Endothelial cell of umbilical vein (primary cell): ENCODE measurements around the gene GPRIN2. TPM values are rescaled to one million over a fixed set of nuclear protein-coding genes. Genes with fewer than 3 reads are reported as not detected.

Experiments used
- BruUV-seq: library from RNA; stranded (reverse); fragments of 400-500 nt; replicated peaks from 2 replicates; lab custom pipeline; 2021; lab: Mats Ljungman, UMichigan
- CTCF ChIA-PET: fragments of 300-600, 350-600 bp; sonication (Branson Sonifier 250); formaldehyde crosslinking; loops from one replicate; lab custom pipeline; 2021; ENCODE audit warnings: antibody characterized with exemption, inconsistent platforms; lab: Charles Lee
- POLR2A ChIA-PET: fragments of 300-600, 350-600 bp; sonication (Branson Sonifier 250); formaldehyde crosslinking; loops from one replicate; lab custom pipeline; 2021; ENCODE audit warnings: antibody characterized with exemption, inconsistent platforms; lab: Charles Lee
- DNase-seq: peaks from one replicate; pipeline ENCODE4 v3.0.0-alpha.2; 2011; ENCODE audit warnings: low read depth, low spot score
- FAIRE-seq: peaks from 2 replicates; lab custom pipeline; 2011; peaks lifted over from hg19 to GRCh38; lab: Jason Lieb, UNC
- H2AFZ ChIP-seq: 2 replicates; pipeline ENCODE4 v1.6.0; 2012; ENCODE audit warnings: low read depth, low read length, control low read depth, inconsistent platforms
- H3K27ac ChIP-seq: 2 replicates; pipeline ENCODE4 v1.5.1; 2011; ENCODE audit warnings: low read depth, mild to moderate bottlenecking, control low read depth, low read length, moderate library complexity; ENCODE audit not compliant: insufficient read depth
- H3K27me3 ChIP-seq, 2 experiments: 2 replicates each; pipeline versions ENCODE4 v1.6.0 to v1.6.1; 2011; ENCODE audit warnings: low read length in 2 of 2, mixed read lengths in 1 of 2; ENCODE audit not compliant: control insufficient read depth in 2 of 2, insufficient read depth in 2 of 2
- H3K36me3 ChIP-seq, 2 experiments: 2 replicates in 1 of 2; 3 replicates in 1 of 2; pipeline ENCODE4 v1.5.1; 2011; ENCODE audit warnings: low read length in 2 of 2, mild to moderate bottlenecking in 1 of 2, moderate library complexity in 1 of 2; ENCODE audit not compliant: control insufficient read depth in 2 of 2, insufficient read depth in 2 of 2; ENCODE audit errors: extremely low read depth in 1 of 2
- H3K4me1 ChIP-seq: 3 replicates; pipeline ENCODE4 v1.5.1; 2011; ENCODE audit warnings: mild to moderate bottlenecking, low read length; ENCODE audit not compliant: control insufficient read depth, insufficient read depth; ENCODE audit errors: extremely low read depth
- H3K4me2 ChIP-seq: 2 replicates; pipeline ENCODE4 v1.6.1; 2011; ENCODE audit warnings: low read length, control low read depth, mixed read lengths; ENCODE audit not compliant: insufficient read depth
- H3K4me3 ChIP-seq, 3 experiments: fragments of 200-600 bp in 1 of 3; sonication (generic), shearing (Covaris generic) in 1 of 3; replicated peaks in 1 of 3; 2 replicates each; pipeline ENCODE4 v1.5.1; 2011 to 2016; ENCODE audit warnings: control low read depth in 3 of 3, low read length in 3 of 3, mild to moderate bottlenecking in 2 of 3, inconsistent platforms in 1 of 3, low read depth in 1 of 3, moderate library complexity in 1 of 3; ENCODE audit not compliant: insufficient read depth in 1 of 3
- H3K79me2 ChIP-seq: 2 replicates; pipeline ENCODE4 v1.6.0; 2012; ENCODE audit warnings: low read length, inconsistent platforms; ENCODE audit not compliant: control insufficient read depth, insufficient read depth
- H3K9ac ChIP-seq: replicated peaks from 2 replicates; pipeline ENCODE3; 2011; ENCODE audit warnings: low read length, control low read depth; ENCODE audit not compliant: insufficient read depth; ENCODE audit errors: extremely low read depth
- H3K9me1 ChIP-seq: replicated peaks from 3 replicates; pipeline ENCODE4 v1.6.0; 2011; ENCODE audit warnings: mild to moderate bottlenecking, low read length; ENCODE audit not compliant: control insufficient read depth, insufficient read depth; ENCODE audit errors: extremely low read depth
- H3K9me3 ChIP-seq: replicated peaks from 2 replicates; pipeline ENCODE4 v1.5.1; 2012; ENCODE audit warnings: low read length, inconsistent platforms; ENCODE audit not compliant: control insufficient read depth, insufficient read depth
- H4K20me1 ChIP-seq: replicated peaks from 2 replicates; pipeline ENCODE3; 2011; ENCODE audit warnings: mild to moderate bottlenecking, low read length; ENCODE audit not compliant: control insufficient read depth, insufficient read depth; ENCODE audit errors: extremely low read depth
- EZH2 ChIP-seq: IDR thresholded peaks from 2 replicates; pipeline ENCODE4 v1.6.1; 2012; ENCODE audit warnings: borderline replicate concordance, low read depth, mild to moderate bottlenecking, moderate library complexity, low read length, inconsistent platforms; ENCODE audit not compliant: severe bottlenecking
- FOS ChIP-seq: IDR thresholded peaks from 2 replicates; pipeline ENCODE4 v1.6.1; 2011; ENCODE audit warnings: mild to moderate bottlenecking, low read length, moderate library complexity, borderline replicate concordance; ENCODE audit not compliant: insufficient read depth
- GATA2 ChIP-seq: IDR thresholded peaks from 2 replicates; pipeline ENCODE4 v1.7.0; 2011; ENCODE audit warnings: low read depth, mild to moderate bottlenecking, moderate library complexity, mixed read lengths, low read length; ENCODE audit not compliant: insufficient read length, insufficient read depth
- JUN ChIP-seq: IDR thresholded peaks from 2 replicates; pipeline ENCODE4 v1.6.1; 2011; ENCODE audit warnings: borderline replicate concordance, low read depth; ENCODE audit not compliant: insufficient read length, insufficient read depth
- MYC ChIP-seq: IDR thresholded peaks from one replicate; pipeline ENCODE4 v1.6.1; 2011; ENCODE audit warnings: mild to moderate bottlenecking, low read depth, low read length
- POLR2A ChIP-seq: IDR thresholded peaks from 2 replicates; pipeline ENCODE4 v1.6.1; 2012; ENCODE audit warnings: low read depth, mild to moderate bottlenecking, control low read depth, low read length
- POLR2AphosphoS5 ChIP-seq: IDR thresholded peaks from 2 replicates; pipeline ENCODE4 v1.6.1; 2012; ENCODE audit warnings: low read depth, mild to moderate bottlenecking, control low read depth, low read length, moderate library complexity; ENCODE audit not compliant: insufficient read depth
- dilution Hi-C: fragments of 300-500 bp; cut with MboI; formaldehyde crosslinking; loops from one replicate; pipeline ENCODE4 v1.15.0; 2019; ENCODE audit warnings: low sequenced_read_pairs; ENCODE audit not compliant: extremely low pct_ligation_motif_present
- intact Hi-C: fragments of 100-400 bp; cut with micrococcal nuclease; formaldehyde crosslinking; loops from one replicate; pipeline ENCODE4 v1.10.0; 2022
- polyA plus RNA-seq, 4 experiments: library from polyadenylated mRNA; depleted of rRNA in 3 of 4; stranded (reverse) in 3 of 4; unstranded in 1 of 4; fragments of >200 nt; gene quantifications; 2 replicates each; pipeline versions ENCODE4 v1.2.1 to v1.2.3, GENCODE V29; 2011 to 2012; ENCODE audit warnings: missing spikeins in 1 of 4
- total RNA-seq: library from RNA; stranded (reverse); gene quantifications from 2 replicates; pipeline ENCODE4 v1.2.3, GENCODE V29; 2021
- TF ChIP-seq, protein P1 (sequence below), 2 donors: IDR thresholded peaks; 1 replicate in 1 of 2; 2 replicates in 1 of 2; pipeline ENCODE4 v1.5.1; 2011; ENCODE audit warnings: low read length in 2 of 2, mild to moderate bottlenecking in 2 of 2, moderate library complexity in 2 of 2, control low read depth in 1 of 2, inconsistent platforms in 1 of 2, low read depth in 1 of 2; ENCODE audit not compliant: insufficient read depth in 1 of 2; ENCODE audit errors: extremely low read depth in 1 of 2
- TF ChIP-seq, protein P2 (sequence below): IDR thresholded peaks from 2 replicates; pipeline ENCODE4 v1.6.1; 2011; ENCODE audit not compliant: insufficient read depth, insufficient read length

GPRIN2 gene
- total and polyA plus RNA-seq, 2 donors (not counting 3 experiments of a cell fraction or from before 2014, with no cell fraction given), result not detected

DNA sequence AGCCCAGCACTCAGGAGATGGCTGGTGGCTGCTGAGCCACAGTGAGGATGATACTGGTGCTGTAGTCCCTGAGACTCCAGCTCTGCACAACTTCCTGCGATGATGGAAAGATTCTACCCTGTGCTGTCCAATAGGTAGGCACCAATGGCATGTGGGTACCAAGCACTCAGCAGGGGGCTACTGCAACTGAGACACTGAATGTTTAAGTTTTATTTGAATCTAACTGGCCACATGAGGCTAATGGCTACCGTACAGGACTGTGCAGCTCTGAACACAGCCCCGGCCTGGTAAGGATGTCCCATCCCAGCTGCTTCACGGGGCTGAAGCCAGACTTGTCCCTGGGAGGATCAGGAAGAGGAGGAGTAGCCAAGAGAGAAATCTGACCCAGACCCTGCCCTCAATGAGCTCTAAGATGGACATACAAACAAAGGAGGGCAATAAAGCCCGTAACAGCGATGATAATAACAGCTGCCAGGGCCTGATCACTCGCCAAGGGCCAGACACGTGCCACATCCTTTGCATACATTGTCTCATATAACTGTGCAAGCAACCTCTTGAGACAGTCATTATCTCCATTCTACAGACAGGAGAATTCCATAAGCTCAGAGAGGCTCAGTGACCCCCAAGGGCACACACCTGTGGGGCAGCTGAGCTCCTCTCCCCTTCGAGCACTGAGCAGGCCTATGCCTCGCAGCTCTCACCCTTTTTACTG lies 3.8 kb downstream of the GPRIN2 start:
- H3K27me3 ChIP-seq, result peaks cover 19 to 23% of the 10 kb centered on the region in 2 experiments
- no peak overlapping the region for H2AFZ ChIP-seq
- H3K4me2 ChIP-seq, result no peak overlapping the region
- no peaks in the 10 kb centered on the region for H3K36me3 ChIP-seq
- dilution Hi-C loops, result no loop called here
- BruUV-seq, result no TSS peak
- no peak overlapping the region for H3K9ac ChIP-seq
- intact Hi-C loops, result no loop called here
- POLR2A ChIA-PET, result no interaction called here
- H3K9me3 ChIP-seq, result no peaks in the 10 kb centered on the region
- FAIRE-seq (no peak), DNase-seq (no peak)
- H3K4me3 ChIP-seq, result no peak overlapping the region
- no peaks in the 10 kb centered on the region for H3K79me2 ChIP-seq
- CTCF ChIA-PET, result interaction anchor here (0.8 to 2.3 kb wide), 5 partner anchors 8 to 325 kb away, joined by 3 to 14 read pairs (median 4); no protein-coding TSS in a partner anchor
- H3K4me1 ChIP-seq, result no peaks in the 10 kb centered on the region
- no peak overlapping the region for H3K27ac ChIP-seq
- no peaks in the 10 kb centered on the region for H4K20me1 ChIP-seq
- no peaks in the 10 kb centered on the region for H3K9me1 ChIP-seq
- no peak for TF ChIP-seq JUN
- TF ChIP-seq POLR2AphosphoS5, result no peak
- TF ChIP-seq EZH2, result no peak
- TF ChIP-seq, protein P1, sequence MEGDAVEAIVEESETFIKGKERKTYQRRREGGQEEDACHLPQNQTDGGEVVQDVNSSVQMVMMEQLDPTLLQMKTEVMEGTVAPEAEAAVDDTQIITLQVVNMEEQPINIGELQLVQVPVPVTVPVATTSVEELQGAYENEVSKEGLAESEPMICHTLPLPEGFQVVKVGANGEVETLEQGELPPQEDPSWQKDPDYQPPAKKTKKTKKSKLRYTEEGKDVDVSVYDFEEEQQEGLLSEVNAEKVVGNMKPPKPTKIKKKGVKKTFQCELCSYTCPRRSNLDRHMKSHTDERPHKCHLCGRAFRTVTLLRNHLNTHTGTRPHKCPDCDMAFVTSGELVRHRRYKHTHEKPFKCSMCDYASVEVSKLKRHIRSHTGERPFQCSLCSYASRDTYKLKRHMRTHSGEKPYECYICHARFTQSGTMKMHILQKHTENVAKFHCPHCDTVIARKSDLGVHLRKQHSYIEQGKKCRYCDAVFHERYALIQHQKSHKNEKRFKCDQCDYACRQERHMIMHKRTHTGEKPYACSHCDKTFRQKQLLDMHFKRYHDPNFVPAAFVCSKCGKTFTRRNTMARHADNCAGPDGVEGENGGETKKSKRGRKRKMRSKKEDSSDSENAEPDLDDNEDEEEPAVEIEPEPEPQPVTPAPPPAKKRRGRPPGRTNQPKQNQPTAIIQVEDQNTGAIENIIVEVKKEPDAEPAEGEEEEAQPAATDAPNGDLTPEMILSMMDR (IDR thresholded peaks at IDR 0.05; ENCODE audit: extremely low read depth in 1 of 2, insufficient read depth in 1 of 2, low read depth in 1 of 2, low read length in 2 of 2), result no peak
- TF ChIP-seq, protein P2, sequence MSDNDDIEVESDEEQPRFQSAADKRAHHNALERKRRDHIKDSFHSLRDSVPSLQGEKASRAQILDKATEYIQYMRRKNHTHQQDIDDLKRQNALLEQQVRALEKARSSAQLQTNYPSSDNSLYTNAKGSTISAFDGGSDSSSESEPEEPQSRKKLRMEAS, result no peak
- no peak for TF ChIP-seq GATA2
- TF ChIP-seq FOS, result no peak
- no peak for TF ChIP-seq MYC
- TF ChIP-seq POLR2A, result no peak
